ENCODE results near the gene P2RX7. TPM values are rescaled to one million over a fixed set of nuclear protein-coding genes. Genes with fewer than 3 reads are reported as not detected.
"Not testable (repeated sequence)": the region's sequence is repeated elsewhere in the genome, so short reads cannot be mapped to it uniquely, and the experiment has no call there.

The P2RX7 gene
- polyA plus RNA-seq, 3 donors = 0.69 to 1.0 (median 0.86) TPM

- no peak for DNase-seq (ENCODE audit: low read depth in 3 of 3, low spot score in 2 of 3)
Observed at GRCh38 chr12:121202407-121203355, 70.0 kb downstream of the P2RX7 start.

- DNase-seq (ENCODE audit: low read depth in 3 of 3, low spot score in 2 of 3) = no peak
Observed at GRCh38 chr12:121203482-121203881, 70.8 kb downstream of the P2RX7 start.

GRCh38 chr12:121205491-121205890, 72.8 kb downstream of the P2RX7 start:
- DNase-seq (ENCODE audit: low read depth in 3 of 3, low spot score in 2 of 3) = no peak

- not testable (repeated sequence) for DNase-seq (ENCODE audit: low read depth in 3 of 3, low spot score in 2 of 3)
Observed at GRCh38 chr12:121208571-121208970, 75.9 kb downstream of the P2RX7 start.

GRCh38 chr12:121209221-121209620, 76.5 kb downstream of the P2RX7 start:
- DNase-seq (ENCODE audit: low read depth in 3 of 3, low spot score in 2 of 3) = no peak

- DNase-seq (ENCODE audit: low read depth in 3 of 3, low spot score in 2 of 3) = peak; percentile 60 to 67 (median 62)
Observed at GRCh38 chr12:121209624-121210572, 77.2 kb downstream of the P2RX7 start, which contains the start of gene P2RX4. Gene P2RX4, plus strand, starts transcription at chr12:121210129. Its CDS starts 36 bp downstream, at chr12:121210165.

- no peak for DNase-seq (ENCODE audit: low read depth in 3 of 3, low spot score in 2 of 3)
Observed at GRCh38 chr12:121212875-121213274, 80.2 kb downstream of the P2RX7 start.

- DNase-seq (ENCODE audit: low read depth in 3 of 3, low spot score in 2 of 3) = no peak
Observed at GRCh38 chr12:121214166-121214777, 81.6 kb downstream of the P2RX7 start.

- no peak for DNase-seq (ENCODE audit: low read depth in 3 of 3, low spot score in 2 of 3)
Observed at GRCh38 chr12:121214855-121215745, 82.4 kb downstream of the P2RX7 start.

- DNase-seq (ENCODE audit: low read depth in 3 of 3, low spot score in 2 of 3) = no peak
Observed at GRCh38 chr12:121216102-121216501, 83.4 kb downstream of the P2RX7 start.

GRCh38 chr12:121217063-121217462, 84.4 kb downstream of the P2RX7 start:
- DNase-seq (ENCODE audit: low read depth in 3 of 3, low spot score in 2 of 3) = no peak

GRCh38 chr12:121217761-121218160, 85.1 kb downstream of the P2RX7 start:
- DNase-seq (ENCODE audit: low read depth in 3 of 3, low spot score in 2 of 3) = no peak

GRCh38 chr12:121218588-121219352, 86.1 kb downstream of the P2RX7 start:
- DNase-seq (ENCODE audit: low read depth in 3 of 3, low spot score in 2 of 3) = no peak

GRCh38 chr12:121219353-121219986, 86.8 kb downstream of the P2RX7 start:
- no peak for DNase-seq (ENCODE audit: low read depth in 3 of 3, low spot score in 2 of 3)

- DNase-seq (ENCODE audit: low read depth in 3 of 3, low spot score in 2 of 3) = no peak
Observed at GRCh38 chr12:121222847-121223246, 90.2 kb downstream of the P2RX7 start.

GRCh38 chr12:121223292-121224285, 90.9 kb downstream of the P2RX7 start:
- no peak for DNase-seq (ENCODE audit: low read depth in 3 of 3, low spot score in 2 of 3)

GRCh38 chr12:121224591-121224990, 91.9 kb downstream of the P2RX7 start:
- DNase-seq (ENCODE audit: low read depth in 3 of 3, low spot score in 2 of 3) = no peak
